ENCODE data around the gene OR10H2.

The OR10H2 gene

DNA sequence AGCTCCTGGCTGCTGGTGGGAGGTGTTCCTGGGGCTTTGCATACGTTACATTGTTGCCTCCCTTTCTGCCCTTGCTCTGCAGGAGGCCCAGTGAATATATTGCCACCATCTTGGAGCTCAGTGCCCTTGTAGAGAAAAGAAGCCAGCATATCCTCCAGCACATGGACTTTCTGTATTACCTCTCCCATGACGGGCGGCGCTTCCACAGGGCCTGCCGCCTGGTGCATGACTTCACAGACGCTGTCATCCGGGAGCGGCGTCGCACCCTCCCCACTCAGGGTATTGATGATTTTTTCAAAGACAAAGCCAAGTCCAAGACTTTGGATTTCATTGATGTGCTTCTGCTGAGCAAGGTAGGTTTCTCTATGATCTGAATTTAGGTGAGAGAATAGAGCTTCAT is 44.4 kb upstream of the OR10H2 start:
- H2AK5ac ChIP-seq (ENCODE audit: low read length, severe bottlenecking) = no peak overlapping the region
- no peak overlapping the region for H3K27ac ChIP-seq (ENCODE audit: low read length, poor library complexity, severe bottlenecking)
- no peak for DNase-seq
- H3K9me3 ChIP-seq (ENCODE audit: control insufficient read depth, low read length) = peaks cover 11% of the 10 kb centered on the region
- H3K9ac ChIP-seq (ENCODE audit: low read length) = no peak overlapping the region
- no peak overlapping the region for H2BK5ac ChIP-seq (ENCODE audit: low read depth, low read length, poor library complexity, severe bottlenecking)
- no peak overlapping the region for H4K8ac ChIP-seq (ENCODE audit: low read length)
- WGBS = 83% methylated on average over 10 of the region's 10 CpGs
- no peak overlapping the region for H3K23ac ChIP-seq (ENCODE audit: low read length in 2 of 2)
- H3K79me1 ChIP-seq (replicated peaks; ENCODE audit: low read length, poor library complexity, severe bottlenecking) = no peaks in the 10 kb centered on the region
- no peak overlapping the region for H3K4me2 ChIP-seq (ENCODE audit: low read length, poor library complexity, severe bottlenecking)
- H2BK120ac ChIP-seq (ENCODE audit: low read depth, low read length) = no peak overlapping the region
- H3K4ac ChIP-seq (ENCODE audit: low read depth in 1 of 2, low read length in 2 of 2) = no peak overlapping the region
- H3K4me3 ChIP-seq (ENCODE audit: insufficient read depth in 1 of 2, low read depth in 1 of 2, low read length in 2 of 2) = no peak overlapping the region
- no peak overlapping the region for H2BK15ac ChIP-seq (ENCODE audit: low read depth, poor library complexity, severe bottlenecking)
- H2BK12ac ChIP-seq (ENCODE audit: low read length in 2 of 2) = no peak overlapping the region
- no peaks in the 10 kb centered on the region for H3K4me1 ChIP-seq (ENCODE audit: control insufficient read depth, insufficient read depth, low read depth, low read length)
- no peak overlapping the region for H4K91ac ChIP-seq (ENCODE audit: low read length)
- H3K27me3 ChIP-seq (ENCODE audit: control insufficient read depth in 1 of 2, insufficient read depth in 1 of 2, low read length in 2 of 2) = no peaks in the 10 kb centered on the region
- H2AFZ ChIP-seq (ENCODE audit: low read depth, low read length) = no peak overlapping the region
- no peak overlapping the region for H3K14ac ChIP-seq (ENCODE audit: low read length in 2 of 2)
- H3K18ac ChIP-seq (ENCODE audit: low read depth in 1 of 2, low read length in 2 of 2) = no peak overlapping the region
- no peaks in the 10 kb centered on the region for H3K36me3 ChIP-seq (ENCODE audit: control insufficient read depth in 1 of 2, insufficient read depth in 2 of 2, low read depth in 1 of 2, low read length in 2 of 2)

DNA sequence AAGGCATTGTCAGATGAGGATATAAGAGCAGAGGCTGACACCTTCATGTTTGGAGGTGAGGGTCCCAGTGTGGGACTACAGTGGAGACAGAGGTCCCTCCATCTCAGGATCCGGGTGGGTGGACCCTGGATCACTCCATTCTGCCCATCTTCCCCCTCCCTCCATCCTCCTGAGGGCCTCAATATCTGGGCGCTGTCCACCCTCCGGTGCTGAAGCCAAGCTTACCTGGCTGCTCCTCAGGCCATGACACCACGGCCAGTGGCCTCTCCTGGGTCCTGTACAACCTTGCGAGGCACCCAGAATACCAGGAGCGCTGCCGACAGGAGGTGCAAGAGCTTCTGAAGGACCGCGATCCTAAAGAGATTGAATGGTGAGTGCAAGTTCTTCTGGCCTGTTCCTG is 43.0 kb upstream of the OR10H2 start:
- Histone ChIP-seq H2AK5ac (ENCODE audit: low read length, severe bottlenecking) (no peak overlapping the region), H3K9ac (ENCODE audit: low read length) (no peak overlapping the region), H2BK12ac (ENCODE audit: low read length in 2 of 2) (no peak overlapping the region), H2BK15ac (ENCODE audit: low read depth, poor library complexity, severe bottlenecking) (no peak overlapping the region), H3K9me3 (ENCODE audit: control insufficient read depth, low read length) (peaks cover 13% of the 10 kb centered on the region), H3K27me3 (ENCODE audit: control insufficient read depth in 1 of 2, insufficient read depth in 1 of 2, low read length in 2 of 2) (no peaks in the 10 kb centered on the region), H3K18ac (ENCODE audit: low read depth in 1 of 2, low read length in 2 of 2) (no peak overlapping the region), H4K8ac (ENCODE audit: low read length) (no peak overlapping the region), H3K4me1 (ENCODE audit: control insufficient read depth, insufficient read depth, low read depth, low read length) (no peaks in the 10 kb centered on the region), H3K14ac (ENCODE audit: low read length in 2 of 2) (no peak overlapping the region), H3K23ac (ENCODE audit: low read length in 2 of 2) (no peak overlapping the region), H3K4me2 (ENCODE audit: low read length, poor library complexity, severe bottlenecking) (no peak overlapping the region), H2AFZ (ENCODE audit: low read depth, low read length) (no peak overlapping the region), H3K79me1 (replicated peaks; ENCODE audit: low read length, poor library complexity, severe bottlenecking) (no peaks in the 10 kb centered on the region), H4K91ac (ENCODE audit: low read length) (no peak overlapping the region), H3K36me3 (ENCODE audit: control insufficient read depth in 1 of 2, insufficient read depth in 2 of 2, low read depth in 1 of 2, low read length in 2 of 2) (no peaks in the 10 kb centered on the region), H2BK5ac (ENCODE audit: low read depth, low read length, poor library complexity, severe bottlenecking) (no peak overlapping the region), H3K27ac (ENCODE audit: low read length, poor library complexity, severe bottlenecking) (no peak overlapping the region), H3K4ac (ENCODE audit: low read depth in 1 of 2, low read length in 2 of 2) (no peak overlapping the region), H2BK120ac (ENCODE audit: low read depth, low read length) (no peak overlapping the region), H3K4me3 (ENCODE audit: insufficient read depth in 1 of 2, low read depth in 1 of 2, low read length in 2 of 2) (no peak overlapping the region)
- no peak for DNase-seq
- WGBS = 55% methylated on average over 9 of the region's 9 CpGs

DNA sequence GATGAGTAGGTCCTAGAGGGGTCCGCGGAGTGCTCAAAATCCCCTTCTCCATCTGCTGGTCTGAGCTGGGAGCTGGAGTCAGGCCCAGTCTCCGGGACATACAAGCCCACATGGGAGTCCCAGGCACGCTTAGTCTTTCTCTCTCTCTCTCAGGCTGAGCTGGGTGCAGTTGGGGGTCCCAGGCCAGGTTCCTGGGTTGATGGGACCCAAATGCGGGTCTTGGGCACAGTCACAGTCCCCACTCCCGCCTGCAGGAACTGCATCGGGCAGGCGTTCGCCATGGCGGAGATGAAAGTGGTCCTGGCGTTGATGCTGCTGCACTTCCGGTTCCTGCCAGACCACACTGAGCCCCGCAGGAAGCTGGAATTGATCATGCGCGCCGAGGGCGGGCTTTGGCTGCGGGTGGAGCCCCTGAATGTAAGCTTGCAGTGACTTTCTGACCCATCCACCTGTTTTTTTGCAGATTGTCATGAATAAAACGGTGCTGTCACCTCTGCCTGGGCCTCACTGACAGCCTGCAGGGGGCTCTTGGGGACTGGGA is 31.1 kb upstream of the OR10H2 start:
- Histone ChIP-seq H3K14ac (ENCODE audit: low read length in 2 of 2) (no peak overlapping the region), H3K18ac (ENCODE audit: low read depth in 1 of 2, low read length in 2 of 2) (no peak overlapping the region), H3K4me3 (ENCODE audit: insufficient read depth in 1 of 2, low read depth in 1 of 2, low read length in 2 of 2) (no peak overlapping the region), H2AFZ (ENCODE audit: low read depth, low read length) (no peak overlapping the region), H3K36me3 (ENCODE audit: control insufficient read depth in 1 of 2, insufficient read depth in 2 of 2, low read depth in 1 of 2, low read length in 2 of 2) (no peaks in the 10 kb centered on the region), H3K9ac (ENCODE audit: low read length) (no peak overlapping the region), H3K27me3 (ENCODE audit: control insufficient read depth in 1 of 2, insufficient read depth in 1 of 2, low read length in 2 of 2) (no peaks in the 10 kb centered on the region), H2BK15ac (ENCODE audit: low read depth, poor library complexity, severe bottlenecking) (no peak overlapping the region), H2BK12ac (ENCODE audit: low read length in 2 of 2) (no peak overlapping the region), H4K91ac (ENCODE audit: low read length) (no peak overlapping the region), H3K4me2 (ENCODE audit: low read length, poor library complexity, severe bottlenecking) (no peak overlapping the region), H2BK5ac (ENCODE audit: low read depth, low read length, poor library complexity, severe bottlenecking) (no peak overlapping the region), H3K9me3 (ENCODE audit: control insufficient read depth, low read length) (no peaks in the 10 kb centered on the region), H4K8ac (ENCODE audit: low read length) (no peak overlapping the region), H3K79me1 (replicated peaks; ENCODE audit: low read length, poor library complexity, severe bottlenecking) (no peaks in the 10 kb centered on the region), H3K4ac (ENCODE audit: low read depth in 1 of 2, low read length in 2 of 2) (no peak overlapping the region), H2AK5ac (ENCODE audit: low read length, severe bottlenecking) (no peak overlapping the region), H2BK120ac (ENCODE audit: low read depth, low read length) (no peak overlapping the region), H3K23ac (ENCODE audit: low read length in 2 of 2) (no peak overlapping the region), H3K4me1 (ENCODE audit: control insufficient read depth, insufficient read depth, low read depth, low read length) (no peaks in the 10 kb centered on the region), H3K27ac (ENCODE audit: low read length, poor library complexity, severe bottlenecking) (no peak overlapping the region)
- no peak for DNase-seq
- 75% methylated on average over 19 of the region's 19 CpGs for WGBS

DNA sequence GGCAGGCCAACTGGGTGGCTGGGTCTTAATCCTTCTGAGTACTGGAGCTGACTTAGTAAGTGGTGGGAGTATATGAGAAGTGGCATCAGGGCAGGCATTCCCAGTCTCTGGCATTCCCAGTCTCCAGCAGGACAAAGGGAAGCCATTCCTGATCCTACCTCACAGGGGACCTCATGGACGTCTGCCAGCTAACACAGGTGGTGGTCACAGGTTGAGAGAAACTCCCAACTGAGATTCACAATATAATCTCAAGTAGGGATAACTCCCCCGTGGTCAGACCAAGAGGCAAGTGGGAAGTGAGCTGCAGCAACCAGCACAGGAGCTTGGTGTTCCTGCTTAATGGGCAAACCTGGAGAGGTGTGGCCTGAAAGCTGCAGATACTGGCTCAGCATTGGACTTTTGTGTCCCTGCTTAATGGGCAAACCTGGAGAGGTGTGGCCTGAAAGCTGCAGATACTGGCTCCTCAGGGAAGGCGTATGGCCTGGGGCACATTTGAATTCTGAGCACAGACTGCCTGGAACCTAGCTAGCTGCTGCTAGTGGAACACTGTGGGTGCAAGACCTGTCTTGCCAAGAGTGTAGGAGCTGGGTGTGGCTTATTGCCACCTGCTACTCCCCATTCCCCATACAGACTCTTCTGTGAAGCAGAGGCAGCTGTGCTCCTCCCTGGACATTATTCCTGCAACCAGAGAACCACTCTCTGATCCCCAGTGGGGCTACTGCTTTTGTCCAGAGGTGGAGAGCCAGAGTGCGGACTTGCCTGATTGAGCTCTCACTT is 25.9 kb upstream of the OR10H2 start:
- no peak overlapping the region for H2AFZ ChIP-seq (ENCODE audit: low read depth, low read length)
- H3K4me2 ChIP-seq (ENCODE audit: low read length, poor library complexity, severe bottlenecking) = no peak overlapping the region
- H3K27ac ChIP-seq (ENCODE audit: low read length, poor library complexity, severe bottlenecking) = no peak overlapping the region
- H3K23ac ChIP-seq (ENCODE audit: low read length in 2 of 2) = no peak overlapping the region
- H4K8ac ChIP-seq (ENCODE audit: low read length) = no peak overlapping the region
- H2AK5ac ChIP-seq (ENCODE audit: low read length, severe bottlenecking) = no peak overlapping the region
- no peak overlapping the region for H2BK5ac ChIP-seq (ENCODE audit: low read depth, low read length, poor library complexity, severe bottlenecking)
- no peak overlapping the region for H2BK120ac ChIP-seq (ENCODE audit: low read depth, low read length)
- H3K4me3 ChIP-seq (ENCODE audit: insufficient read depth in 1 of 2, low read depth in 1 of 2, low read length in 2 of 2) = no peak overlapping the region
- WGBS = 61% methylated on average over 4 of the region's 4 CpGs
- no peaks in the 10 kb centered on the region for H3K79me1 ChIP-seq (replicated peaks; ENCODE audit: low read length, poor library complexity, severe bottlenecking)
- H3K4me1 ChIP-seq (ENCODE audit: control insufficient read depth, insufficient read depth, low read depth, low read length) = no peaks in the 10 kb centered on the region
- no peaks in the 10 kb centered on the region for H3K36me3 ChIP-seq (ENCODE audit: control insufficient read depth in 1 of 2, insufficient read depth in 2 of 2, low read depth in 1 of 2, low read length in 2 of 2)
- no peak overlapping the region for H2BK15ac ChIP-seq (ENCODE audit: low read depth, poor library complexity, severe bottlenecking)
- H3K9ac ChIP-seq (ENCODE audit: low read length) = no peak overlapping the region
- H3K9me3 ChIP-seq (ENCODE audit: control insufficient read depth, low read length) = no peaks in the 10 kb centered on the region
- DNase-seq = no peak
- H3K14ac ChIP-seq (ENCODE audit: low read length in 2 of 2) = no peak overlapping the region
- H3K27me3 ChIP-seq (ENCODE audit: control insufficient read depth in 1 of 2, insufficient read depth in 1 of 2, low read length in 2 of 2) = no peaks in the 10 kb centered on the region
- H4K91ac ChIP-seq (ENCODE audit: low read length) = no peak overlapping the region
- H2BK12ac ChIP-seq (ENCODE audit: low read length in 2 of 2) = no peak overlapping the region
- H3K4ac ChIP-seq (ENCODE audit: low read depth in 1 of 2, low read length in 2 of 2) = no peak overlapping the region
- no peak overlapping the region for H3K18ac ChIP-seq (ENCODE audit: low read depth in 1 of 2, low read length in 2 of 2)
